ENCODE results near the gene RS1. TPM values are rescaled to one million over a fixed set of nuclear protein-coding genes. Genes with fewer than 3 reads are reported as not detected.

The RS1 gene
- polyA plus RNA-seq, 4 donors, result 0.06 to 0.17 (median 0.07) TPM

GRCh38 chrX:18613930-18614639 is 57.8 kb downstream of the RS1 start:
- no peak for DNase-seq (ENCODE audit: low read depth in 4 of 4, low spot score in 3 of 4)

GRCh38 chrX:18607966-18608365 is 63.9 kb downstream of the RS1 start:
- no peak for DNase-seq (ENCODE audit: low read depth in 4 of 4, low spot score in 3 of 4)

- no peak for DNase-seq (ENCODE audit: low read depth in 4 of 4, low spot score in 3 of 4)
These were observed 73.5 kb downstream of the RS1 start for GRCh38 chrX:18598413-18598812.

GRCh38 chrX:18596096-18596495 is 75.8 kb downstream of the RS1 start:
- DNase-seq (ENCODE audit: low read depth in 4 of 4, low spot score in 3 of 4), result no peak

GRCh38 chrX:18594079-18594478 is 77.8 kb downstream of the RS1 start:
- DNase-seq (ENCODE audit: low read depth in 4 of 4, low spot score in 3 of 4), result no peak

GRCh38 chrX:18591834-18592233 is 80.1 kb downstream of the RS1 start:
- no peak for DNase-seq (ENCODE audit: low read depth in 4 of 4, low spot score in 3 of 4)

Other genes starting within 250 kb of the RS1 start
- gene CDKL5, start 246.5 kb downstream of the RS1 start, polyA plus RNA-seq (ENCODE audit: insufficient read length in 4 of 4), result 10 to 100 TPM; 13.7 to 16.1 (median 14.5) TPM
- 1 to 10 TPM in 1 of 4 donors, under 1 TPM in 3; 0.44 to 1.0 (median 0.54) TPM for gene PPEF1, start 35.5 kb upstream of the RS1 start, polyA plus RNA-seq (ENCODE audit: insufficient read length in 4 of 4)